Astrocyte of the spinal cord (primary cell): ENCODE measurements around the gene AFP.

ENCODE experiments used
- DNase-seq: peaks from one replicate; pipeline ENCODE4 v3.0.0; 2011; ENCODE audit warnings: low read depth, low spot score
- H3K4me3 ChIP-seq: 2 replicates; pipeline ENCODE4 v1.5.1; 2011; ENCODE audit warnings: low read depth, mild to moderate bottlenecking, low read length, moderate library complexity
- CTCF ChIP-seq: IDR thresholded peaks from 2 replicates; pipeline ENCODE4 v1.5.1; 2012; ENCODE audit warnings: low read depth, mild to moderate bottlenecking, low read length, inconsistent platforms
- in situ Hi-C: cut with HindIII; loops from 2 replicates; pipeline ENCODE4 v1.10.0; 2017; ENCODE audit warnings: low sequenced_read_pairs

The AFP gene

GRCh38 chr4:73439445-73439844 is 3.4 kb downstream of the AFP start:
- no peak overlapping the region for H3K4me3 ChIP-seq
- in situ Hi-C loops, result no loop called here
- TF ChIP-seq CTCF, result no peak
- no peak for DNase-seq

GRCh38 chr4:73439991-73440390 is 4.0 kb downstream of the AFP start:
- no peak for TF ChIP-seq CTCF
- no peak for DNase-seq
- in situ Hi-C loops, result no loop called here
- H3K4me3 ChIP-seq, result no peak overlapping the region

GRCh38 chr4:73440653-73441052 is 4.6 kb downstream of the AFP start:
- no peak for DNase-seq
- TF ChIP-seq CTCF, result no peak
- H3K4me3 ChIP-seq, result no peak overlapping the region
- in situ Hi-C loops, result no loop called here

- no peak for DNase-seq
- no peak for TF ChIP-seq CTCF
- in situ Hi-C loops, result no loop called here
- H3K4me3 ChIP-seq, result no peak overlapping the region
These were observed 6.3 kb downstream of the AFP start for GRCh38 chr4:73442275-73442674.

GRCh38 chr4:73443224-73443623 is 7.2 kb downstream of the AFP start:
- no peak overlapping the region for H3K4me3 ChIP-seq
- DNase-seq, result no peak
- TF ChIP-seq CTCF, result no peak
- in situ Hi-C loops, result no loop called here

GRCh38 chr4:73445383-73446335 is 9.6 kb downstream of the AFP start:
- no peak overlapping the region for H3K4me3 ChIP-seq
- no peak for TF ChIP-seq CTCF
- no peak for DNase-seq
- in situ Hi-C loops, result no loop called here
